C4-2B (cell line): ENCODE results near the gene FCHSD2.

Experiments used
- ZFX ChIP-seq: fragments of 450-650 bp; IDR thresholded peaks from 2 replicates; pipeline ENCODE4 v1.6.1; 2017
- TF ChIP-seq, protein P1 (sequence below): fragments of 450-650 bp; conservative IDR thresholded peaks from 2 replicates; pipeline ENCODE4 v1.5.1; 2017; ENCODE audit warnings: mild to moderate bottlenecking

DNA sequence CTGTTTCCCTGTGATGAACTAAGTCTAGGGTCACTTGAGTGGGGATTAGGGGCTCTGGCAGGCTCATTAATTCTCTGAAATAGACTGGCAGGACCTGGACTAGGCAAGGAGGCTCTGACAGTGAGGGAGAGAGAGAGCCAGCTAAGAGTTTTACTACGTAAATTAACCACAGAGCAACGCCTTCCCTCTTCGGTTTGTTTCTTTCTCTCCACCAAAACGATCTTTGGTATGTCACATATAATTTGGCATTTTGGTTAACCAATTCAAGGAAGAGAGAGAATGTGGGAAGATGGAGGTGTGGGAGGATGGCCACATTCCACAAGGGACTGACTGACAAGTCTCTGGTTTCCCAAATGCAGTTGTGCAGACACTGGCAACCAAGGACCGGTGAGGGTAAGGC is 300.0 kb downstream of the FCHSD2 start:
- TF ChIP-seq, protein P1, sequence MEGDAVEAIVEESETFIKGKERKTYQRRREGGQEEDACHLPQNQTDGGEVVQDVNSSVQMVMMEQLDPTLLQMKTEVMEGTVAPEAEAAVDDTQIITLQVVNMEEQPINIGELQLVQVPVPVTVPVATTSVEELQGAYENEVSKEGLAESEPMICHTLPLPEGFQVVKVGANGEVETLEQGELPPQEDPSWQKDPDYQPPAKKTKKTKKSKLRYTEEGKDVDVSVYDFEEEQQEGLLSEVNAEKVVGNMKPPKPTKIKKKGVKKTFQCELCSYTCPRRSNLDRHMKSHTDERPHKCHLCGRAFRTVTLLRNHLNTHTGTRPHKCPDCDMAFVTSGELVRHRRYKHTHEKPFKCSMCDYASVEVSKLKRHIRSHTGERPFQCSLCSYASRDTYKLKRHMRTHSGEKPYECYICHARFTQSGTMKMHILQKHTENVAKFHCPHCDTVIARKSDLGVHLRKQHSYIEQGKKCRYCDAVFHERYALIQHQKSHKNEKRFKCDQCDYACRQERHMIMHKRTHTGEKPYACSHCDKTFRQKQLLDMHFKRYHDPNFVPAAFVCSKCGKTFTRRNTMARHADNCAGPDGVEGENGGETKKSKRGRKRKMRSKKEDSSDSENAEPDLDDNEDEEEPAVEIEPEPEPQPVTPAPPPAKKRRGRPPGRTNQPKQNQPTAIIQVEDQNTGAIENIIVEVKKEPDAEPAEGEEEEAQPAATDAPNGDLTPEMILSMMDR = no peak
- TF ChIP-seq ZFX = no peak
